Activated naive CD4-positive, alpha-beta T cell treated with anti-CD3 and anti-CD28 coated beads, Interleukin-2, amount 50 U/mL, for 24 hours (primary cell): ENCODE measurements around the gene KDM7A.
"Not testable (repeated sequence)": the region's sequence is repeated elsewhere in the genome, so short reads cannot be mapped to it uniquely, and the experiment has no call there.

ENCODE experiments used
- H3K27ac Mint-ChIP-seq: one replicate; pipeline ENCODE4 v1.8.0; 2021; ENCODE audit warnings: mild to moderate bottlenecking, mixed read lengths
- H3K27me3 Mint-ChIP-seq: one replicate; pipeline ENCODE4 v1.8.0; 2021; ENCODE audit warnings: mixed read lengths
- H3K36me3 Mint-ChIP-seq: one replicate; pipeline ENCODE4 v1.8.0; 2021; ENCODE audit warnings: mixed read lengths
- H3K4me1 Mint-ChIP-seq: one replicate; pipeline ENCODE4 v1.8.0; 2021; ENCODE audit warnings: mixed read lengths
- H3K4me3 Mint-ChIP-seq: one replicate; pipeline ENCODE4 v1.8.0; 2021; ENCODE audit warnings: mild to moderate bottlenecking, mixed read lengths
- H3K9me3 Mint-ChIP-seq: one replicate; pipeline ENCODE4 v1.8.0; 2021; ENCODE audit warnings: mixed read lengths

Gene KDM7A

DNA sequence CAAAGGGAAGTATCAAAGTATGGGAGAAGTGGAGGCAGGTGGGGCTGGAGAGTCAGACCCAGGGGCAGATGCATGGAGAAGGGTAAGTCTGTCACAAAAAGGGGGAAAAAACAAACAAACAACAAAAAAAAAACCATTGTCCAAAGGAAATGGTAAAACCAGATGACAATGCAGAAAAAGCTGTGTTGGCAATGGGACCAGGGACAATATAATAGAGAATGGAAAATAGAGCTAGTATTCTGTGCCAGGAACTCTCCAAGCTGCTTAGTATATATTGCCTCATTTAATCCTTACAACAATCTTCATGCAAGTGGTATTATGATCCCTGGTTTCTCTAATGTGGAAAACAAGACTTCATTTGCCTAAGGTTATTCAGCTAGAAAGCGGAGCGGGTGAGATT, 13.1 kb upstream of the KDM7A start:
- Mint-ChIP-seq H3K36me3 (no peaks in the 10 kb centered on the region), H3K27ac (no peak overlapping the region), H3K4me3 (no peak overlapping the region), H3K4me1 (peaks cover 8% of the 10 kb centered on the region), H3K9me3 (no peaks in the 10 kb centered on the region), H3K27me3 (no peaks in the 10 kb centered on the region)

DNA sequence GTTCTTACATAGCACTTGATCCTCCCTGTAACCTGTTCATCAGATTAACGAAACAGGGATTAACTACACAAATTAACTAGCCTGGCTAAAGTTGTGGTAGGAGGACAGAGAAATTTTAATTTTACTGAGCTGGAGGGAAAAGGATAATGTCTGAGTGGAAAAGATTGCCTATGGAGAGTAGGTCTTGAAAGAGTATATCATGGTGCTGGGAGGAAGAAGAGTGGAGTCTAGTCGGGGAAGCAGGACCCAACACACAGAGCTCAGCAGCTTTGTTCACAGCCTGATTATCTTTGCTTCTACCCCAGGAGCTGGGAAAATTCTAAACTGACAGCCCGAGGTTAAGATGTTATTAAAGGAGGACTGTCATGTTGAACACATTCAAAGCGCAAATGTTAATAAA, 6.1 kb upstream of the KDM7A start:
- Mint-ChIP-seq H3K27me3 (peaks cover 2% of the 10 kb centered on the region), H3K9me3 (no peaks in the 10 kb centered on the region), H3K27ac (no peak overlapping the region), H3K4me1 (peaks cover 8% of the 10 kb centered on the region), H3K36me3 (no peaks in the 10 kb centered on the region), H3K4me3 (no peak overlapping the region)

DNA sequence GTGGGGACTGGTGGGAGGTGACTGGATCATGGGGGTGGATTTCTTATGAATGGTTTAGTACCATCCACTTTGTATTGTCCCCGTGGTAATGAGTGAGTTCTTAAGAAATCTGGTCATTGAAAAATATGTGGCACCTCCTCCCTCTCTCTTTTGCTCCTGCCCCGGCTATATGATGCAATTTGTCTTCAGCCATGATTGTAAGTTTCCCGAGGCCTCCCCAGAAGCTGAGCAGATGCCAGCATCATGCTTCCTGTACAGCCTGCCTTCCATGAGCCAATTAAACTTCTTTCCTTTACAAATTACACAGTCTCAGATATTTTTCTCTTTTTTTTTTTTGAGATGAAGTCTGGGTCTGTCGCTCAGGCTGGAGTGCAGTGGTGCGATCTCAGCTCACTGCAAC, 2.6 kb upstream of the KDM7A start:
- no peak overlapping the region for H3K27ac Mint-ChIP-seq

DNA sequence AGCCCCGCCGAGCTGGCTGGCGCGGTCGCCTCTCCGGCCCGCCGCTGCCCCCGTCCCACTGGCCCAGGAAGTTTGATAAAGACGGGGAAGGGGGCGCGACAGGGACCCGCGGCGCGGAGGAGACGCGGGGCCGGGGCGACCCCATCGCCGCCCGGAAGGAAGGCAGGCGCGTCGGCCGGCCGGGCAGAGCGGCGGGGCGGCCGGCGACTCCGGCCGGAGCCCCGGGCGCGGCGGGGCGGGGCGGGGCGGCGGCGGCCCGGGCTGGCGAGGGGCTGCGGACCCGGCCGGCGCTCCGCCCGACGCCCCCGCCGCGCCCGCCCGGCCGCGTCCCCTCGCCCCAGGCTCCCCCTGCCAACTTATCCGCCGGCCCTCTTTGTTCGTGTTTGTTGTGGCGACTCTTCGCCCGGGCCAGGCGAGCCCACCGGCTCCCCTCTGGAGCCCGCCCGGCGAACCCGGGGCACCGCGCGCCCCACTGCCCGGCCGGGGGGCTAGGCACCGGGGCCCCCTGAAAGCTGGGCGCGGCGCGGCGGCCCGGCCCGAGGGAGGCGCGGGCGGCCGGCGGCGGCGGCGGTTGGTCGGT, 571 bp downstream of the KDM7A start:
- Mint-ChIP-seq H3K27me3 (no peaks in the 10 kb centered on the region), H3K9me3 (no peaks in the 10 kb centered on the region), H3K36me3 (no peaks in the 10 kb centered on the region), H3K27ac (peak overlapping the region; percentile 94), H3K4me3 (peak overlapping the region; percentile 86), H3K4me1 (peaks cover 42% of the 10 kb centered on the region)

More for the DNA sequence above, 2.6 kb upstream of the KDM7A start:
- Mint-ChIP-seq H3K27me3 (peaks cover 2% of the 10 kb centered on the region), H3K36me3 (no peaks in the 10 kb centered on the region), H3K4me1 (peaks cover 24% of the 10 kb centered on the region), H3K9me3 (no peaks in the 10 kb centered on the region), H3K4me3 (no peak overlapping the region)

DNA sequence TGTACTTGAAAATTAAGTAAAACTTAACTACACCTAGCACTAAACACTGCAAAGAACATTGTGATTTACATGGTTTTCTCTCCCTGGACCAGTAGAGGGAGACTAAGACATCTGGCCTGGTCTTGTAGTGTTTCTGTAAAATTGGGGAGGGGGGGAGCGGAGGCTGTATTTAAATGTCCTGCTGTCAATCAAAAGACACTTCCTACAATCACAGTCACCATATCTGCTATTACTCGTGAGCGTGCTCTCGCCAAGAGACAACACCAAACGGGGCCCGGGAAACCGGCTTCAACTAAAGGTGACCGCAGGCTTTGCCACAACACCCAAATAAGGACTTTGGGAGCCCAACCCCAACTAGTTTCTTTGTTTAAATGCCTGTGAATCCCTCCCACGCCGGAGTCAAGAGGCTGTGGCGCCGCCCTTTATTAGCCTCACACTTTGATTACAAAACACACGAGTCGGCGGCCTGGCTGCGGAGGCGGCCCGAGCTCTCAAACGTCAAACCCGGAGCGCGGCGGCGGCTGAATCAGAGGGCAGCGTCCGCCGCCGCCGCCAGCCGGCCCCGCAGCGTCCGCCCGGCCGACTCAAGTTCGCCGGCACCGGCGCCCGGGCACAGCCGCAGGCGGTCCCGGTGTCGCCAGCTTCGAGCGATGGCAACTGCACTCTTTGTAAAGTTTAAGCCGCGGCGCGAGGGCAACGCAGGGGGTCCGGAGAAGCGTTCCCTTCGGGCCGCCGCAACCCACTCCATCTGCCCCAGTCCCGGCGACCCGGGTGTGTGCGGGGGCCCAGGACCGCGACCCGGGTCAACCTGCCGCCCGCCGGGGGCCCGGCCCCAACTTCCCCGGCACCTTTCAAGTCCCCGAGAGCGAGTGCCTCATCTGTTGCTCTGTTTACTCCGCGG, 1.3 kb downstream of the KDM7A start:
- H3K27ac Mint-ChIP-seq, result peak overlapping the region; percentile 94
- peak overlapping the region; percentile 86 for H3K4me3 Mint-ChIP-seq
- no peaks in the 10 kb centered on the region for H3K36me3 Mint-ChIP-seq
- H3K27me3 Mint-ChIP-seq, result no peaks in the 10 kb centered on the region
- no peaks in the 10 kb centered on the region for H3K9me3 Mint-ChIP-seq
- H3K4me1 Mint-ChIP-seq, result peaks cover 49% of the 10 kb centered on the region

DNA sequence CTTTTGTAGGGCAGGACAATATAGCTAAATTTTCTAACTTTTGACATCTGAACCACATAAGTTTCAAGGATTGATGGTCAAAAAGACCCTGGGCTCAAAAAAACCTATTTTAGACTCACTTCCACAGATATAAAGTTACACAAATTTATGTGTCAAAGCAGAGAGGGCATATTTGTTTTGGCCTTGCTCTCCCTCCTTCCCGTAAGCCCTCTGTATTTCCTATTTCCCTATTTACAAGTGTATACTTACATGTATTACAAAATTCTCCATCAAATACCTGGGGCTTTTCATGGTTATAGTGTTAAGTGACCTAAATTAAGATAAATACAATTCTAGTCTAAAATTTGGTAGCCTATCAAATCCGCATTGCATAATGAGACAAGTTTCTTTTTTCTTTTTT, 2.6 kb downstream of the KDM7A start:
- H3K27ac Mint-ChIP-seq, result no peak overlapping the region
- no peaks in the 10 kb centered on the region for H3K9me3 Mint-ChIP-seq

DNA sequence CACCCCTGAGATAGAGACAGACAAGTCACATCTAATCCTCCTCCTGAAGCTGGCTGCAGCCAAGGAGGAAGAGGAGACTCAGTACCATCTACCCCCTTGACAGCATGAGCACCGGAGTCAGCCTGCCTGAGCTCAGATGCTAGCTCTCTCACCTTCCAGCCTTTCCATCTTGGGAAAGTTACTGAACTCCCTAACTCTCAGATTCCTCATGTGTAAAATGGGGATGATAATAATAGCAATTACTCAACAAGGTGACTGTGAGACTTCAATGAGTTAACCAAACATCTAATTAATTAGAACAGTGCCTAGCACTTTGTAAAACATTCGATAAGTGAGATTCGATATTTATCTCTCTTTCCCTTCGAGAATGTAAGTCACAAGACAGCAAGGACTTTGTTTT, 6.4 kb downstream of the KDM7A start:
- H3K9me3 Mint-ChIP-seq, result no peaks in the 10 kb centered on the region
- no peaks in the 10 kb centered on the region for H3K27me3 Mint-ChIP-seq
- peaks cover 81% of the 10 kb centered on the region for H3K4me1 Mint-ChIP-seq
- H3K27ac Mint-ChIP-seq, result no peak overlapping the region
- H3K36me3 Mint-ChIP-seq, result no peaks in the 10 kb centered on the region
- peak overlapping the region; percentile 27 for H3K4me3 Mint-ChIP-seq

More for the DNA sequence above, 2.6 kb downstream of the KDM7A start:
- Mint-ChIP-seq H3K4me3 (no peak overlapping the region), H3K36me3 (no peaks in the 10 kb centered on the region), H3K4me1 (peaks cover 61% of the 10 kb centered on the region), H3K27me3 (no peaks in the 10 kb centered on the region)

DNA sequence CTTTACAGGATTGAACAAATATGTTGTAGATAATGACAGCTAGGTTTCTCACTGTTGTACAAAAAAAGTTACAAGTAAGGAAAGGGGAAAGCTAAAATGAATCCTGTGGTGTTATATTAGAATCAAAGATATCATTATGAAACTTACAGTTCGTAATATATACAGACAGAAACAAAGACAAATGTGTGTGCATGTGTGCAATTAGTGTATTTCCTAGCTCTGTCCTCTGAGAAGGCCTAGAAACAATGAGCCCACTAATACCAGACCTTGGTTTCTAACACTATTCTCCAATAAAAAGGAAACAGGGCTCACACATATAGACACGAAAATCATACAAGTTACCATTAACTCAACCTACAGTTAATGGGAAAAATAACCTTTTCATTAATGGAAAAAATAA, 8.0 kb downstream of the KDM7A start:
- H3K36me3 Mint-ChIP-seq, result no peaks in the 10 kb centered on the region
- no peak overlapping the region for H3K27ac Mint-ChIP-seq
- no peaks in the 10 kb centered on the region for H3K9me3 Mint-ChIP-seq
- no peak overlapping the region for H3K4me3 Mint-ChIP-seq
- H3K4me1 Mint-ChIP-seq, result peaks cover 85% of the 10 kb centered on the region
- no peaks in the 10 kb centered on the region for H3K27me3 Mint-ChIP-seq

DNA sequence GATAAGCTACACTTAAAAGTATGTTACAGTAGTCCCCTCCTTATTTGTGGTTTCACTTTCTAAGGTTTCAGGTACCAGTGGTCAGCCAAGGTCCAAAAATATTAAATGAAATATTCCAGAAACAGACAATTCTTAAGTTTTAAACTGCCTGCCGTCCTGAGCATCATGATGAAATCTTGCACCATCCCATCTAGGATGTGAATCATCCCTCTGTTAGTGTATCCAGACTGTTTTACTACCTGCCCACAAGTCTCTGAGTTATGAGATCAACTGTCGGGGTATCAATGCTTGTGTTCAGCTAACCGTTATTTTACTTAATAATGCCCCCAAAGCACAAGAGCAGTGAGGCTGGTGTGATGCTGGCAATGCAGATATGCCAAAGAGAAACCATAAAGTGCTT, 11.4 kb downstream of the KDM7A start:
- Mint-ChIP-seq H3K27ac (peak overlapping the region; percentile 97), H3K27me3 (no peaks in the 10 kb centered on the region), H3K36me3 (peaks cover 4% of the 10 kb centered on the region), H3K4me3 (peak overlapping the region; percentile 61), H3K9me3 (no peaks in the 10 kb centered on the region), H3K4me1 (peaks cover 89% of the 10 kb centered on the region)

DNA sequence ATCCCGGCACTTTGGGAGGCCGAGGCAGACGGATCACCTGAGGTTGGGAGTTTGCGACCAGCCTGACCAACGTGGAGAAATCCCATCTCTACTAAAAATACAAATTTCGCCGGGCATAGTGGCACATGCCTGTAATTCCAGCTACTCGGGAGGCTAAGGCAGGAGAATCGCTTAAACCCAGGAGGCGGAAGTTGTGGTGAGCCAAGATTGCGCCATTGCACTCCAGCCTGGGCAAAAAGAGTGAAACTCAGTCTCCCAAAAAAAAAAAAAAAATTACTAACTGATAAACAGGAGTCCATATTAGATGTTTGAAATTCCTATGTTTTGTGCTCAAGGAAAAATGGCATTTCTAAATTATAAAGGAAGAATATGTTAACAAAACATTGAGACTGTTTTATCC, 14.7 kb downstream of the KDM7A start:
- not testable (repeated sequence) for H3K27ac Mint-ChIP-seq, H3K4me3 Mint-ChIP-seq, H3K27me3 Mint-ChIP-seq, H3K9me3 Mint-ChIP-seq
- Mint-ChIP-seq H3K4me1 (peaks cover 78% of the 10 kb centered on the region), H3K36me3 (peaks cover 12% of the 10 kb centered on the region)

DNA sequence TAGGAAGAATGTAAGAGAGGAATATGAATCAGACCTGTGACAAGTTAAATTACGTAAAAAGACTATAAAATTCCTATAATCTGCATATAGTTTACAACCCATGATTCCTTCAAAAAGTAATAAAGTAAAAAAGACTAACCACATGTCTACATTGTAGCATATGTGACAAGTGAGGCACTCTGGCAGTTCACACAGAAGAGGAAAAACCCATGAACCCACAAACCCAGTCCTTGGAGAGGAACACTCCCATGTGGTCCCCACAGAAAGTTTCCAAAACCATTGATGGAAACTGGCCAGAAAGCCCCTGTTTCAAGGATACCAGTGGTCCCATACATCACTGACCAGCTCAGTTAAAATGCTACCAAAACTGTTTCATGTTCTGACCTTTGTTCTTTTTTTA, 15.7 kb downstream of the KDM7A start:
- Mint-ChIP-seq H3K36me3 (peaks cover 12% of the 10 kb centered on the region), H3K4me1 (peaks cover 79% of the 10 kb centered on the region), H3K27me3 (no peaks in the 10 kb centered on the region)

DNA sequence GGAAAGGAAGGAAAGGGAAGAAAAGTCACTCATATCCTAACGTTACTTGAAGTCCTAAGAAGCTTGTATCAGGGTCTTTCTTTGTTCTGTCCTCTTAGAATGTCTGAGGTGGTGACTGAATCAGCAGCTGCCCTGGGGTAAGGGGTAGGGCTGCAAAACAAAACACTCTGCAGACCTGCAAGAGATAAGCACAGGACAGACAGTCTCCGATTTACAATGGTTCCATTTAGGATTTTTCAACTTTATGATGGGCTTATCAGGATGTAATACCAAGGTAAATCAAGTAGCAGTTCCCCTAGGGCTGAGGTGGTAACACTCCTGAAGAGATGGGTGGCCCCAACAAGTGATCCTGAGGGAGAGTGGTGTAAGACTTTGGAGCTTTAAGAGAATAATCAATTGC, 16.5 kb downstream of the KDM7A start:
- H3K36me3 Mint-ChIP-seq, result peaks cover 12% of the 10 kb centered on the region
- H3K4me3 Mint-ChIP-seq, result peak overlapping the region; percentile 39
- peak overlapping the region; percentile 95 for H3K27ac Mint-ChIP-seq
- no peaks in the 10 kb centered on the region for H3K27me3 Mint-ChIP-seq
- no peaks in the 10 kb centered on the region for H3K9me3 Mint-ChIP-seq
- H3K4me1 Mint-ChIP-seq, result peaks cover 79% of the 10 kb centered on the region

More for the DNA sequence above, 15.7 kb downstream of the KDM7A start:
- Mint-ChIP-seq H3K9me3 (no peaks in the 10 kb centered on the region), H3K27ac (peak overlapping the region; percentile 95), H3K4me3 (no peak overlapping the region)

DNA sequence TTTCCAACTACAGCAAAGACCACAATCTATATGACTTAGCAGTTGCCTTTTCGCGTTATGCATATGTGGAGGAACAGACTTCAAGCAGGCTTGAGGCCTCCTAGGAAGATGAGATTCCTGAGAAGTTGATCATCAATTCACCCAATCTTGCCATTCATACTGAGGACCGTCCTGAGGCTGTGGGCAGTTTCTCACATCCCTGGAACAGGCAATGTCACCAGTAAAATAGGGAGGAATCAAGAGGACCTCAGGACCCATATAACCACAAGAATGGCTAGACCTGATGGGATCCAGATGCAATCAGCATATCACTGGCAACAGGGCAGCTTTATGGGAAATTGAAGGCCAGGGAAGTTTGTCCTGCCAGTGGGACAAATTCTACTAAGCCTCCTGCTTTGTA, 17.3 kb downstream of the KDM7A start:
- H3K9me3 Mint-ChIP-seq, result no peaks in the 10 kb centered on the region
- no peak overlapping the region for H3K4me3 Mint-ChIP-seq
- peaks cover 77% of the 10 kb centered on the region for H3K4me1 Mint-ChIP-seq
- H3K27me3 Mint-ChIP-seq, result no peaks in the 10 kb centered on the region
- no peak overlapping the region for H3K27ac Mint-ChIP-seq
- H3K36me3 Mint-ChIP-seq, result peaks cover 12% of the 10 kb centered on the region

DNA sequence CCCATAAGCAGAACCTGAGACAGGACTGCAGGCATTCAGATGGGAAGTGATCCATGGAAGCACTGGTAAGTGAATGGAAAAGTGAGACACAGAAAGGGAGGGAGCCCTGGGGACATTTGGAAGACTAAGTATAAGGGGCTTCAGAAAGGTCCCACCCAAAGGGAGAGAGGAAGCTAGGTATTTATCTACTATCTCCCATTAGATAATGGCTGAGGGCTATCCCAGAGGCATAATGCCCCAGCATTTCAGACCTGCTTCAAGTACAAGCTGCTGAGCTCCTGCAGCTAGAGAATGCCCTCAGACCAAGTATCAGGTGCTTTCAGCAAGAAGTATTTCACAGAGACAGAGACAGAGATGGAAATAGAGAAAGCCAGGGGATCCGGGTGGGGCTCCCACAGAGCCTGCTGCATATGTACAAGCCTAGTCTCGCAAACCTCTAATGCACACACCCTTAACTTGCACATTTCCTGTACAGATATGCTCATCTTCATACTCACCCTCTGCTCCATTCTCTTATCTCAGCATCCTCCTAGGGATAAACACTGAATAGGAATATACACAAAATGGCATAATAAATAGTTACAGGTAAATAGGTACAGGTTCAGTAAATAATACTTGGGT, 20.2 kb downstream of the KDM7A start:
- no peaks in the 10 kb centered on the region for H3K27me3 Mint-ChIP-seq
- H3K9me3 Mint-ChIP-seq, result no peaks in the 10 kb centered on the region
- H3K4me3 Mint-ChIP-seq, result no peak overlapping the region
- H3K27ac Mint-ChIP-seq, result no peak overlapping the region
- peaks cover 18% of the 10 kb centered on the region for H3K36me3 Mint-ChIP-seq
- H3K4me1 Mint-ChIP-seq, result peaks cover 70% of the 10 kb centered on the region

DNA sequence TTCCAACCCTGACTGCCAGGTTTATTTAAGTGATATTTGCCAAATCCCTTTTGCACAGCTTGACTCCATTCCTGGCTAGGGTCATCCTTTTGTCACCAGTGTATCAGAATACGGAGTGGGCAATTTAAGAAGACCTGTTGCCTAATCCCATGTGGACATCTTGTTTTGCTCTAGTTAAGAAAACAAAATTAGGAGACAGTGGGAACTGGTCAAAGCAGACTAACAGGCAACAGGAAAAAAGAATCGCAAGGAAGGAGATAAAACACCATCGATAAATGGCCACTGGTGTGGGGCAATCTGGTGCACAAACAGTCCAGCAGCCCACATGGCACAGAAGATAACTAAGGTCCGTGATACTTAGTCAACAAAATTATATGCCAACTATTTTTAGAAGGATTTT, 21.4 kb downstream of the KDM7A start:
- peaks cover 68% of the 10 kb centered on the region for H3K4me1 Mint-ChIP-seq

DNA sequence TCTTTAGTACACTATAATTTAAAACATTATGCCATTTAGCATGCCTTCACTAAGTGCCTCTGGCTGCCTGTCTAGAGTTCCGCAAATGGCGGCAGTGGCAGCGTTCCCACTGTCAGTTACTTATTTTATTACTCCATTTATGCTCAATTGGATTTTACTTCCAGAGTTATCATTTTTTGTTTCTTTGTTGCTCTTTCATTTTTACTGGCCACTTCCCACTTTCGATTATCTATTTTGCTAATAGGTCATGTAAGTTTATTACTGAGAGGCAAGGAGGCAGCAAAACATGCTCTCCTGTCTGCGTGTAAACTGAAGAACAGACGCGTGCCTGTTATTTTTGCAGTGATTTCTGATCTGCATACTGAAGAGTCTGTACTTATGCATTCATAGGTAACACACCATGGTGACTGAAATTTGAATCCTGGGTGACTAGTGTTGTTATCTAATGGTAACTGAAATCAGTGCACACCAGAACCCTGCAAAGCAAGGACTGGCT, 23.1 kb downstream of the KDM7A start:
- H3K36me3 Mint-ChIP-seq, result peaks cover 16% of the 10 kb centered on the region
- H3K4me1 Mint-ChIP-seq, result peaks cover 79% of the 10 kb centered on the region
- H3K4me3 Mint-ChIP-seq, result no peak overlapping the region
- no peaks in the 10 kb centered on the region for H3K27me3 Mint-ChIP-seq
- no peaks in the 10 kb centered on the region for H3K9me3 Mint-ChIP-seq
- H3K27ac Mint-ChIP-seq, result no peak overlapping the region

More for the DNA sequence above, 21.4 kb downstream of the KDM7A start:
- Mint-ChIP-seq H3K27ac (no peak overlapping the region), H3K9me3 (no peaks in the 10 kb centered on the region), H3K36me3 (peaks cover 14% of the 10 kb centered on the region), H3K4me3 (no peak overlapping the region), H3K27me3 (no peaks in the 10 kb centered on the region)
